H1 (cell line): ENCODE data around the gene MRPL54. TPM values are rescaled to one million over a fixed set of nuclear protein-coding genes. Genes with fewer than 3 reads are reported as not detected.

Experiments used
- ASH2L ChIP-seq: fragments of 200-600, 300-600 bp; sonication (generic); IDR thresholded peaks from one replicate; pipeline ENCODE4 v1.7.1; 2017; ENCODE audit warnings: low read length
- CEBPB ChIP-seq: IDR thresholded peaks from 2 replicates; pipeline ENCODE4 v1.6.1; 2012; ENCODE audit warnings: low read depth, low read length
- CHD1 ChIP-seq: IDR thresholded peaks from 2 replicates; pipeline ENCODE4 v1.6.1; 2012; ENCODE audit warnings: low read depth, low read length, improper control_type of control experiment
- CREB1 ChIP-seq: IDR thresholded peaks from 2 replicates; pipeline ENCODE4 v1.6.1; 2012; ENCODE audit warnings: inconsistent platforms
- CTCF ChIP-seq, 3 experiments: IDR thresholded peaks; 1 replicate in 2 of 3; 2 replicates in 1 of 3; pipeline versions ENCODE4 v1.5.1 to v1.6.1; 2011; ENCODE audit warnings: low read length in 3 of 3, mild to moderate bottlenecking in 3 of 3, inconsistent platforms in 2 of 3, low read depth in 1 of 3, moderate library complexity in 1 of 3; ENCODE audit not compliant: insufficient read depth in 1 of 3; ENCODE audit errors: control extremely low read depth in 1 of 3
- EGR1 ChIP-seq: IDR thresholded peaks from 2 replicates; pipeline ENCODE4 v1.6.1; 2011; ENCODE audit warnings: low read depth, low read length, borderline replicate concordance
- EP300 ChIP-seq, 2 experiments: IDR thresholded peaks; 1 replicate in 1 of 2; 2 replicates in 1 of 2; pipeline ENCODE4 v1.6.1; 2011 to 2012; ENCODE audit warnings: low read depth in 2 of 2, low read length in 2 of 2, mild to moderate bottlenecking in 2 of 2, borderline replicate concordance in 1 of 2, inconsistent platforms in 1 of 2, moderate library complexity in 1 of 2
- FOSL1 ChIP-seq: IDR thresholded peaks from 2 replicates; pipeline ENCODE4 v1.6.1; 2011; ENCODE audit warnings: mild to moderate bottlenecking, low read depth, low read length, moderate library complexity; ENCODE audit not compliant: insufficient read depth
- JUN ChIP-seq: IDR thresholded peaks from 2 replicates; pipeline ENCODE4 v1.6.1; 2011; ENCODE audit warnings: low read depth, mild to moderate bottlenecking, improper control_type of control experiment, low read length
- KDM4A ChIP-seq: IDR thresholded peaks from one replicate; pipeline ENCODE4 v1.7.1; 2012; ENCODE audit warnings: low read depth, mild to moderate bottlenecking, moderate library complexity, low read length, inconsistent platforms; ENCODE audit not compliant: severe bottlenecking
- NRF1 ChIP-seq: IDR thresholded peaks from 2 replicates; pipeline ENCODE4 v1.6.1; 2011; ENCODE audit warnings: mild to moderate bottlenecking, low read depth, low read length, improper control_type of control experiment
- RNF2 ChIP-seq: fragments of 200-900, 300-1000 bp; sonication (generic); IDR thresholded peaks from 2 replicates; pipeline ENCODE4 v1.7.1; 2016; ENCODE audit warnings: borderline replicate concordance, low read depth, mild to moderate bottlenecking, antibody characterized with exemption, low read length; ENCODE audit not compliant: poor library complexity, severe bottlenecking; ENCODE audit errors: missing control alignments
- SP1 ChIP-seq: IDR thresholded peaks from 2 replicates; pipeline ENCODE4 v1.6.1; 2011; ENCODE audit warnings: low read depth, low read length
- SRF ChIP-seq: IDR thresholded peaks from 2 replicates; pipeline ENCODE4 v1.6.1; 2011; ENCODE audit warnings: mild to moderate bottlenecking, low read depth, low read length, moderate library complexity
- TBP ChIP-seq: IDR thresholded peaks from 2 replicates; pipeline ENCODE4 v1.6.1; 2011; ENCODE audit warnings: low read depth, low read length, improper control_type of control experiment
- TCF12 ChIP-seq: IDR thresholded peaks from 2 replicates; pipeline ENCODE4 v1.6.1; 2011; ENCODE audit warnings: low read depth, mild to moderate bottlenecking, low read length
- USF2 ChIP-seq: IDR thresholded peaks from 2 replicates; pipeline ENCODE4 v1.6.1; 2011; ENCODE audit warnings: low read length, improper control_type of control experiment
- YY1 ChIP-seq: IDR thresholded peaks from 2 replicates; pipeline ENCODE4 v1.6.1; 2011; ENCODE audit warnings: low read depth, mild to moderate bottlenecking, low read length
- ZNF274 ChIP-seq: IDR thresholded peaks from 2 replicates; pipeline ENCODE4 v1.7.0; 2012; ENCODE audit warnings: low read length, borderline replicate concordance; ENCODE audit errors: extremely low read depth
- polyA plus RNA-seq, 7 experiments: library from polyadenylated mRNA; depleted of rRNA in 3 of 7; stranded (reverse) in 5 of 7; unstranded in 2 of 7; fragments of >200 nt in 5 of 7; fragments of 200-250 nt in 2 of 7; gene quantifications; 1 replicate in 5 of 7; 2 replicates in 1 of 7; 4 replicates in 1 of 7; pipeline versions ENCODE4 v1.2.1 to v1.2.3, GENCODE V29; 2011 to 2013; ENCODE audit warnings: missing spikeins in 2 of 7, mixed read lengths in 2 of 7
- total RNA-seq: library from RNA; stranded (reverse); fragmentation: NEBNext Ultra II Directional; extraction: Animal tissue kit (Norgen Biotek cat#: 25700); gene quantifications from 2 replicates; pipeline ENCODE4 v1.2.1, GENCODE V29; 2021

The MRPL54 gene
- total and polyA plus RNA-seq, 2 of the 8 experiments (the other 6 are each of a cell fraction or from before 2014, with no cell fraction given) = 63.8 to 72.8 TPM

- peak; percentile 22 to 42 (median 40); a peak in 3 of 4 replicates for TF ChIP-seq CTCF (IDR thresholded peaks at IDR 0.05; ENCODE audit: control extremely low read depth in 1 of 3, insufficient read depth in 1 of 3, low read depth in 1 of 3, low read length in 3 of 3)
- TF ChIP-seq EGR1 = no peak
- TF ChIP-seq CHD1 = no peak
- TF ChIP-seq EP300 (IDR thresholded peaks at IDR 0.05; ENCODE audit: borderline replicate concordance in 1 of 2, low read depth in 2 of 2, low read length in 2 of 2) = no peak
- no peak for TF ChIP-seq JUN
- no peak for TF ChIP-seq USF2
- no peak for TF ChIP-seq YY1
- TF ChIP-seq SRF = no peak
- no peak for TF ChIP-seq CREB1
- no peak; the same call in 1 of the 2 replicates for TF ChIP-seq TBP
- TF ChIP-seq TCF12 = no peak
- peak; percentile 50 for TF ChIP-seq KDM4A
- TF ChIP-seq FOSL1 = no peak
- no peak for TF ChIP-seq NRF1
- TF ChIP-seq RNF2 = no peak
- TF ChIP-seq ASH2L = peak; percentile 67
- TF ChIP-seq ZNF274 = no peak
- no peak for TF ChIP-seq CEBPB
- TF ChIP-seq SP1 = no peak
Observed at GRCh38 chr19:3801412-3802096, 39.1 kb downstream of the MRPL54 start (continued).
